Type B pancreatic cell (in vitro differentiated cells): ENCODE data around the gene IGSF8. TPM values are rescaled to one million over a fixed set of nuclear protein-coding genes. Genes with fewer than 3 reads are reported as not detected.

ENCODE experiments used
- DNase-seq: peaks from one replicate; pipeline ENCODE4 v3.0.0; 2021; ENCODE audit warnings: mixed read lengths; ENCODE audit not compliant: unreplicated experiment; ENCODE audit errors: extremely low spot score
- H3K27ac Mint-ChIP-seq: 2 replicates; pipeline ENCODE4 v1.8.0; 2021; ENCODE audit warnings: mild to moderate bottlenecking, mixed read lengths
- H3K27me3 Mint-ChIP-seq: 2 replicates; pipeline ENCODE4 v1.8.0; 2021; ENCODE audit warnings: mixed read lengths
- H3K36me3 Mint-ChIP-seq: 2 replicates; pipeline ENCODE4 v1.8.0; 2021; ENCODE audit warnings: mixed read lengths
- H3K4me1 Mint-ChIP-seq: one replicate; pipeline ENCODE4 v1.8.0; 2021; ENCODE audit warnings: mixed read lengths; ENCODE audit not compliant: unreplicated experiment
- H3K4me3 Mint-ChIP-seq: 2 replicates; pipeline ENCODE4 v1.8.0; 2021; ENCODE audit warnings: mild to moderate bottlenecking, mixed read lengths
- H3K9me3 Mint-ChIP-seq: 2 replicates; pipeline ENCODE4 v1.8.0; 2021; ENCODE audit warnings: mixed read lengths
- CTCF ChIP-seq: fragments of 200-600 bp; sonication (generic); conservative IDR thresholded peaks from 2 replicates; pipeline ENCODE4 v1.5.0; 2021; ENCODE audit warnings: antibody characterized with exemption, mild to moderate bottlenecking
- total RNA-seq: library from RNA; stranded (reverse); gene quantifications from 2 replicates; pipeline ENCODE4 v1.2.1, GENCODE V29; 2021; ENCODE audit warnings: low replicate concordance

Gene IGSF8
- total RNA-seq, 1 donor from 2014 or later, result 27.7 TPM

GRCh38 chr1:160064164-160064563 is 34.3 kb downstream of the IGSF8 start:
- no peak overlapping the region for H3K27ac Mint-ChIP-seq
- no peak overlapping the region for H3K4me3 Mint-ChIP-seq
- H3K27me3 Mint-ChIP-seq, result peaks cover 73% of the 10 kb centered on the region
- DNase-seq, result no peak
- H3K4me1 Mint-ChIP-seq, result peaks cover 6% of the 10 kb centered on the region
- no peaks in the 10 kb centered on the region for H3K9me3 Mint-ChIP-seq
- H3K36me3 Mint-ChIP-seq, result no peaks in the 10 kb centered on the region
- no peak for TF ChIP-seq CTCF

- DNase-seq, result no peak
- Mint-ChIP-seq H3K4me1 (peaks cover 6% of the 10 kb centered on the region), H3K4me3 (no peak overlapping the region), H3K27me3 (peaks cover 75% of the 10 kb centered on the region), H3K36me3 (no peaks in the 10 kb centered on the region), H3K27ac (no peak overlapping the region), H3K9me3 (no peaks in the 10 kb centered on the region)
- TF ChIP-seq CTCF, result no peak
These were observed 35.2 kb downstream of the IGSF8 start for GRCh38 chr1:160063176-160063575.

GRCh38 chr1:160062230-160062532 is 36.2 kb downstream of the IGSF8 start:
- Mint-ChIP-seq H3K27me3 (peaks cover 75% of the 10 kb centered on the region), H3K27ac (no peak overlapping the region), H3K4me1 (peaks cover under 1% of the 10 kb centered on the region), H3K36me3 (no peaks in the 10 kb centered on the region), H3K9me3 (no peaks in the 10 kb centered on the region), H3K4me3 (no peak overlapping the region)
- DNase-seq, result no peak
- TF ChIP-seq CTCF, result no peak

- H3K36me3 Mint-ChIP-seq, result no peaks in the 10 kb centered on the region
- no peak for DNase-seq
- H3K4me3 Mint-ChIP-seq, result no peak overlapping the region
- peaks cover 75% of the 10 kb centered on the region for H3K27me3 Mint-ChIP-seq
- no peaks in the 10 kb centered on the region for H3K9me3 Mint-ChIP-seq
- H3K4me1 Mint-ChIP-seq, result no peaks in the 10 kb centered on the region
- TF ChIP-seq CTCF, result no peak
- no peak overlapping the region for H3K27ac Mint-ChIP-seq
These were observed 36.8 kb downstream of the IGSF8 start for GRCh38 chr1:160061369-160062229.

- TF ChIP-seq CTCF, result peak; percentile 40
- no peak for DNase-seq
- no peak overlapping the region for H3K27ac Mint-ChIP-seq
- no peak overlapping the region for H3K4me3 Mint-ChIP-seq
- H3K27me3 Mint-ChIP-seq, result peaks cover 80% of the 10 kb centered on the region
- H3K4me1 Mint-ChIP-seq, result no peaks in the 10 kb centered on the region
- H3K9me3 Mint-ChIP-seq, result no peaks in the 10 kb centered on the region
- H3K36me3 Mint-ChIP-seq, result no peaks in the 10 kb centered on the region
These were observed 40.3 kb downstream of the IGSF8 start for GRCh38 chr1:160058087-160058486.
